Measurements from ENCODE around the gene TOP3A. TPM values are rescaled to one million over a fixed set of nuclear protein-coding genes. Genes with fewer than 3 reads are reported as not detected.

TOP3A gene
- polyA plus RNA-seq, 1 experiment = 13.0 TPM

DNA sequence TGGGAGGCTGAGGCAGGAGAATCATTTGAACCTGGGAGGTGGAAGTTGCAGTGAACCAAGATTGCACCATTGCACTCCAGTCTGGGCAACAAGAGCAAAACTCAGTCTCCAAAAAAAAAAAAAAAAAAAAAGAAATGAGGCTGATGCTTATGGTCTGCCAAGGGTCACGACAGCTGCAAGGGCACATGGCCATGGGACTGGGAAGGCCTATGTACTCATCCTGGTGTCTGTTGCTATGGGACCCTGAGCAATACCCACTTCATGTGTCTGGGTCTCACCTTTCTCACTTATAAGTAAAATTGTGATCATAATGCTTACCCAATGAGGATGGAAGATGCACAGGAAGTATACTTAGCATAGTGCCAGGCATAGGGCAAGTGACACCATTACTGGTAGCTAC is 37.7 kb downstream of the TOP3A start:
- peaks cover 37% of the 10 kb centered on the region for H3K36me3 ChIP-seq (ENCODE audit: control insufficient read depth, insufficient read depth, low read length)

DNA sequence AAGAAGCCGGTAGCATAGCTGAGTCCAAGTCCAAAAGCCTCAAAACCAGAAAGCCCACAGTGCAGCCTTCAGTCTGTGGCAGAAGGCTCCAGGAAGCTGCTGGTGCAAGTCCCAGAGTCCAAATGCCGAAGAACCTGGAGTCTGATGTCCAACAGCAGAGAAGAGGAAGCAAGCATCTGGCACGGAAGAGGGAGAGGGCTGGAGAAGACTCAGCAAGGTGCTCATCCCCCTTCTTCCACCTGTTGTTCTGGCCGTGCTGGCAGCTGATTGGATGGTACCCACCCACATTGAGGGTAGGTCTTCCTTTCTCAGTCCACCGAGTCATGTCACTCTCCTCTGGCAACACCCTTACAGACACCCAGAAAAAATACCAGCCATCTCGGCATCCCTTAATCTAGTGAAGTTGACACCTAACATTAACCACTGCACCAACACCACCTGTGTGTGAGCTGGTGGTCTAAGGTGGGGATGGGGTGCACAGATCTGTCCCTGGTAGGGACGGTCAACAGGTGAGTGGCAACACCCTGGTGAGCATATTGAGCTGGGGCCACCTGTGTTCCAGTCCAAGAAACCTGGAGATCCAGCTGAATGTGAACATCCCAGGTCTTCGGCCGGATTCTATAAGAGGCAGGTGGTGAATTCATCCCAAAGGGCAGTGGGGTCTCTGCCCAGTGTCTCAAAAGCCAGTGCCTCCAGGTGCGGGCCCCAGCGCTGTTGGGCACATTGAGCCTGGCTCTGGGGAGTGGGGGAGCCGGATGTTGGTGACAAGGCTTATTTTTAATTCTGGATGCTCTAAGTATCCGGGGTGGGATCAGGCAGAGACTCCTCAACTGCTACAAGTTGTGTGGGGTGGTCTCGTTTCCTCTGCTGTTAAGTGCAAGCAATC is 44.5 kb downstream of the TOP3A start:
- H3K27me3 ChIP-seq (ENCODE audit: control insufficient read depth, insufficient read depth, low read length) = no peaks in the 10 kb centered on the region
- ChIA-PET POLR2A (no interaction called here), CTCF (interaction anchor here (0.6 kb wide), 1 partner anchor 397 kb away, joined by 3 read pairs; no protein-coding TSS in a partner anchor)
- no peak overlapping the region for H3K4me3 ChIP-seq (ENCODE audit: low read depth, low read length)
- TF ChIP-seq CTCF (IDR thresholded peaks at IDR 0.05; ENCODE audit: insufficient read depth, low read depth, low read length) = no peak
- peaks cover 8% of the 10 kb centered on the region for H3K36me3 ChIP-seq (ENCODE audit: control insufficient read depth, insufficient read depth, low read length)
- no peak for DNase-seq (ENCODE audit: low read depth)

More for the DNA sequence above, 37.7 kb downstream of the TOP3A start:
- no peak for TF ChIP-seq CTCF (IDR thresholded peaks at IDR 0.05; ENCODE audit: insufficient read depth, low read depth, low read length)
- Histone ChIP-seq H3K4me3 (ENCODE audit: low read depth, low read length) (no peak overlapping the region), H3K27me3 (ENCODE audit: control insufficient read depth, insufficient read depth, low read length) (no peaks in the 10 kb centered on the region)
- CTCF ChIA-PET = no interaction called here
- DNase-seq (ENCODE audit: low read depth) = no peak
- POLR2A ChIA-PET = no interaction called here

DNA sequence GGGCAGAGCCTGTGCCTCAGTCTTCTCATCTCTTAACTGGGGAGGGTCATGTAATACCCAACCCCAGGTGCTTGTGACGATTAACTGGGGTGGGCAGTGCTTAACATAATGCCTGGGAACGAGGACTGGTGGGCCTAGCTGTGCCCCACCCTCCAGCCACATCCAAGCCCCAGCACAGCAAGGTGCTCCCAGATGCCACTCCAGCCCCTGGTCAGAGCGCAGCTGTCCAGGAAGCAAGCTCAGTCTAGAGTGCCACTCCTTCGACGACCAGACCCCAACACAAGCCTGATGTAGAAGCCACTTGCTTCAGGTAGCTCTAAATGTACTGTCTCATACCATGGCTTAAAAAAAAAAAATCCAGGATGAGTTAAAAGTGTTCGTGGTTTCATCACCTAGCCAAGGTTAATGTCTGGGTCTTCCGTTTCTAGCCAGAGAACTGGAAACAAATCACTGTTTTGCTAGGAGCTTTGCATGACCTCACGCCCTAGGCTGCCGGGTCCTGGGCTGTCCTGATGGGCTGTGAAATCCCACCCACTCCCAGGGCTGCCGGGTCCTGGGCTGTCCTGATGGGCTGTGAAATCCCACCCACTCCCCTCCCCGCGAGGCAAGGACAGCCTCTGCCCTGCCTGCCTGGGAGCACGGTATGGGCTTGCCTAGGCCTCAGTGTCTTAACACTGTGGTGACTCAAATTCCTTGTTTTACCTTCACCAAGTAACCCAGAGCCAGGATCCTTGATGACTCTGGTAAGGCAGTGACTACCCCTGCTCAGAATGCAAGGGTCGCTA is 46.7 kb downstream of the TOP3A start:
- peaks cover 22% of the 10 kb centered on the region for H3K36me3 ChIP-seq (ENCODE audit: control insufficient read depth, insufficient read depth, low read length)
- ChIA-PET CTCF (interaction anchor here (0.5 to 1.4 kb wide), 4 partner anchors 19 to 1456 kb away, joined by 3 to 5 read pairs (median 4); no protein-coding TSS in a partner anchor), POLR2A (no interaction called here)
- H3K27me3 ChIP-seq (ENCODE audit: control insufficient read depth, insufficient read depth, low read length) = no peaks in the 10 kb centered on the region
- H3K4me3 ChIP-seq (ENCODE audit: low read depth, low read length) = no peak overlapping the region
- TF ChIP-seq CTCF (IDR thresholded peaks at IDR 0.05; ENCODE audit: insufficient read depth, low read depth, low read length) = no peak
- DNase-seq (ENCODE audit: low read depth) = no peak

GRCh38 chr17:18267366-18267765 is 47.4 kb downstream of the TOP3A start:
- H3K36me3 ChIP-seq (ENCODE audit: control insufficient read depth, insufficient read depth, low read length) = peaks cover 28% of the 10 kb centered on the region
- POLR2A ChIA-PET = no interaction called here
- H3K4me3 ChIP-seq (ENCODE audit: low read depth, low read length) = no peak overlapping the region
- TF ChIP-seq CTCF (IDR thresholded peaks at IDR 0.05; ENCODE audit: insufficient read depth, low read depth, low read length) = no peak
- no peak for DNase-seq (ENCODE audit: low read depth)
- CTCF ChIA-PET = interaction anchor here (1.2 kb wide), 1 partner anchor 32 kb away, joined by 3 read pairs; no protein-coding TSS in a partner anchor
- H3K27me3 ChIP-seq (ENCODE audit: control insufficient read depth, insufficient read depth, low read length) = no peaks in the 10 kb centered on the region
